CD4-positive, alpha-beta T cell (primary cell): ENCODE data around the gene HOXA7. TPM values are rescaled to one million over a fixed set of nuclear protein-coding genes. Genes with fewer than 3 reads are reported as not detected.

Source experiments
- ATAC-seq: fragments of 200-7000 bp; cut with Tn5 transposase; one replicate; pipeline ENCODE4 v1.10.0; 2022; ENCODE audit warnings: mild to moderate bottlenecking; ENCODE audit not compliant: poor library complexity
- CTCF ChIA-PET: fragments of 350-600 bp; sonication (Branson Sonifier 250); formaldehyde crosslinking; loops from one replicate; lab custom pipeline; 2021; ENCODE audit warnings: antibody characterized with exemption, inconsistent platforms; lab: Charles Lee
- POLR2A ChIA-PET: fragments of 350-600 bp; sonication (Branson Sonifier 250); formaldehyde crosslinking; loops from one replicate; lab custom pipeline; 2021; ENCODE audit warnings: antibody characterized with exemption, inconsistent platforms; lab: Charles Lee
- DNase-seq, 14 experiments: peaks; one replicate each; pipeline ENCODE4 v3.0.0-alpha.2; 2013 to 2020; ENCODE audit warnings: mixed read lengths in 2 of 14
- H3K27ac ChIP-seq, 2 donors: one replicate each; pipeline versions ENCODE4 v1.5.1 to v1.7.0; 2013; ENCODE audit warnings: low read length in 2 of 2, low read depth in 1 of 2, mild to moderate bottlenecking in 1 of 2
- H3K27me3 ChIP-seq, 2 experiments: 1 replicate in 1 of 2; 2 replicates in 1 of 2; pipeline versions ENCODE4 v1.6.1 to v1.7.0; 2013; ENCODE audit warnings: low read length in 2 of 2, control low read depth in 1 of 2, mild to moderate bottlenecking in 1 of 2, moderate library complexity in 1 of 2; ENCODE audit not compliant: insufficient read depth in 2 of 2, control insufficient read depth in 1 of 2
- H3K36me3 ChIP-seq: one replicate; pipeline ENCODE4 v1.6.1; 2013; ENCODE audit warnings: low read length, control low read depth; ENCODE audit not compliant: insufficient read depth
- H3K4me1 ChIP-seq: one replicate; pipeline ENCODE4 v1.6.1; 2013; ENCODE audit warnings: low read length, control low read depth; ENCODE audit not compliant: insufficient read depth
- H3K4me3 ChIP-seq: one replicate; pipeline ENCODE4 v1.5.1; 2013; ENCODE audit warnings: mild to moderate bottlenecking, low read length, moderate library complexity
- H3K9me3 ChIP-seq, 2 experiments: 1 replicate in 1 of 2; 2 replicates in 1 of 2; pipeline versions ENCODE4 v1.6.1 to v1.7.0; 2013; ENCODE audit warnings: low read length in 2 of 2, mild to moderate bottlenecking in 2 of 2, control low read depth in 1 of 2, moderate library complexity in 1 of 2; ENCODE audit not compliant: control insufficient read depth in 1 of 2, insufficient read depth in 1 of 2
- H3K27ac Mint-ChIP-seq: one replicate; pipeline ENCODE4 v1.8.0; 2020; ENCODE audit warnings: mixed read lengths
- H3K27me3 Mint-ChIP-seq: one replicate; pipeline ENCODE4 v1.8.0; 2021; ENCODE audit warnings: mixed read lengths
- H3K36me3 Mint-ChIP-seq: one replicate; pipeline ENCODE4 v1.8.0; 2021; ENCODE audit warnings: low read depth, mixed read lengths
- H3K4me1 Mint-ChIP-seq: one replicate; pipeline ENCODE4 v1.8.0; 2021; ENCODE audit warnings: low read depth, mixed read lengths
- H3K4me3 Mint-ChIP-seq: one replicate; pipeline ENCODE4 v1.8.0; 2020; ENCODE audit warnings: mild to moderate bottlenecking, mixed read lengths
- H3K9me3 Mint-ChIP-seq: one replicate; pipeline ENCODE4 v1.8.0; 2020; ENCODE audit warnings: mixed read lengths
- CTCF ChIP-seq: fragments of 200-600 bp; IDR thresholded peaks from one replicate; pipeline ENCODE4 v1.8.0; 2022; ENCODE audit warnings: antibody characterized with exemption, mild to moderate bottlenecking
- intact Hi-C, 2 experiments: fragments of 100-400 bp; cut with DNase I in 1 of 2; cut with micrococcal nuclease in 1 of 2; formaldehyde crosslinking; loops; one replicate each; pipeline versions ENCODE4 v1.15.1 to v1.9.0; 2023 to 2025; cut with DNase I, micrococcal nuclease
- total RNA-seq, 174 experiments: library from RNA in 2 of 174; stranded (reverse) in 2 of 174; gene quantifications; one replicate each; pipeline ENCODE4 v1.2.3 and lab custom pipeline; 2021 to 2026

HOXA7 gene
- total RNA-seq, 2 experiments from 2014 or later = not detected

DNA sequence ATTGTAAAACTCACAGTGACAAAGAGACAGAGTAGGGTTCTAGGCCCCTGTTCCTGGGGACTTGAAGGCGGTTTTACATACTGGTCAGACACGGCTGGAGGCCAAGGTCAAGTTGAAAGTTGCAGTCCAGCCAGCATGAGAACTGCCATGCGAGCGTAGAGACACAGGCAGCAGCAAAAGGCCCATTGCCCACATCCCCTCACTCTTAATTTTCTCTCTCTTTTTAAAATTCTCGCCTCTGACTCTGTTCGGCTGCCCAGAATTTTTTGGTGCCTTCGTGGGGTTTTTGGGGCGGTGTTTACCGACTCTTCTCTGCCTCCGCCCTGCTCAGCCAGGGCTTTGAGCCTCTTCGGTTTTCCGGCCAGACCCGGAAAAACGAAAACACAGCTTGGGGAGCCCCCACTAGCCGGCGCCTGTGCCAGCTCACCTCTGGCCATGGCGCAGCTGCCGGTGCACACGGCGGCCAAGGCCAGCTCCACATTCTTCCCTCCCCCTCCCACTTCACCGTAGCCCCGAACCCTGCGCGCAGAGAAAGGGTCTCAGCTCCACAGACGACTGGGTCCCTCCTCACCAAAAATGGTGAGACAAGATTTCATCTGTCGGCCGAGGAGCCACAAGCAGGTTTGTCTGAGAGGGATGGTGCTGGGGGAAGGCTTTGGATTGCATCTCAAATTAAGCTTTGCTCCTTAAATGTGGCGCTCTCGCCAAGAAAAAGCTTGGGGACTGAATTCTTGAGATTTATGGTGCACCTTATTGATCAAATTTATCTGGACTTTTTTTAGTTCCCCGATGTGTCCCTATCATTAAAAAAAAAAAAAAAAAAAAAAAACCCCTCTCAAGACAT, 45.8 kb upstream of the HOXA7 start:
- Histone ChIP-seq H3K36me3 (no peaks in the 10 kb centered on the region), H3K4me3 (no peak overlapping the region), H3K9me3 (peaks cover 0 to 42% of the 10 kb centered on the region in 2 experiments), H3K27ac (no peak overlapping the region), H3K27me3 (peaks cover 85 to 91% of the 10 kb centered on the region in 2 experiments), H3K4me1 (peaks cover 57% of the 10 kb centered on the region)
- no peak for ATAC-seq
- no peak overlapping the region for H3K27ac Mint-ChIP-seq
- CTCF ChIA-PET = interaction anchor here (0.5 kb wide), 1 partner anchor 230 kb away, joined by 3 read pairs; no protein-coding TSS in a partner anchor
- no peaks in the 10 kb centered on the region for H3K36me3 Mint-ChIP-seq
- TF ChIP-seq CTCF = no peak
- peaks cover 56% of the 10 kb centered on the region for H3K4me1 Mint-ChIP-seq
- H3K27me3 Mint-ChIP-seq = peaks cover 88% of the 10 kb centered on the region
- no peaks in the 10 kb centered on the region for H3K9me3 Mint-ChIP-seq
- no peak for DNase-seq
- no peak overlapping the region for H3K4me3 Mint-ChIP-seq
- POLR2A ChIA-PET = interaction anchor here (0.8 to 1.2 kb wide), 2 partner anchors 16 to 35 kb away, joined by 3 to 4 read pairs; no protein-coding TSS in a partner anchor
- intact Hi-C loops = no loop called here

GRCh38 chr7:27201580-27202017, 45.1 kb upstream of the HOXA7 start:
- CTCF ChIA-PET = no interaction called here
- TF ChIP-seq CTCF = no peak
- Histone ChIP-seq H3K36me3 (no peaks in the 10 kb centered on the region), H3K27me3 (peaks cover 85 to 91% of the 10 kb centered on the region in 2 experiments), H3K4me3 (no peak overlapping the region), H3K4me1 (peaks cover 57% of the 10 kb centered on the region), H3K27ac (no peak overlapping the region), H3K9me3 (peaks cover 0 to 42% of the 10 kb centered on the region in 2 experiments)
- H3K4me1 Mint-ChIP-seq = peaks cover 56% of the 10 kb centered on the region
- H3K4me3 Mint-ChIP-seq = no peak overlapping the region
- peaks cover 88% of the 10 kb centered on the region for H3K27me3 Mint-ChIP-seq
- DNase-seq (no peak), ATAC-seq (no peak)
- no peak overlapping the region for H3K27ac Mint-ChIP-seq
- H3K9me3 Mint-ChIP-seq = no peaks in the 10 kb centered on the region
- no peaks in the 10 kb centered on the region for H3K36me3 Mint-ChIP-seq
- POLR2A ChIA-PET = interaction anchor here (1.0 kb wide), 1 partner anchor 11 kb away, joined by 3 read pairs; no protein-coding TSS in a partner anchor
- intact Hi-C loops = no loop called here

DNA sequence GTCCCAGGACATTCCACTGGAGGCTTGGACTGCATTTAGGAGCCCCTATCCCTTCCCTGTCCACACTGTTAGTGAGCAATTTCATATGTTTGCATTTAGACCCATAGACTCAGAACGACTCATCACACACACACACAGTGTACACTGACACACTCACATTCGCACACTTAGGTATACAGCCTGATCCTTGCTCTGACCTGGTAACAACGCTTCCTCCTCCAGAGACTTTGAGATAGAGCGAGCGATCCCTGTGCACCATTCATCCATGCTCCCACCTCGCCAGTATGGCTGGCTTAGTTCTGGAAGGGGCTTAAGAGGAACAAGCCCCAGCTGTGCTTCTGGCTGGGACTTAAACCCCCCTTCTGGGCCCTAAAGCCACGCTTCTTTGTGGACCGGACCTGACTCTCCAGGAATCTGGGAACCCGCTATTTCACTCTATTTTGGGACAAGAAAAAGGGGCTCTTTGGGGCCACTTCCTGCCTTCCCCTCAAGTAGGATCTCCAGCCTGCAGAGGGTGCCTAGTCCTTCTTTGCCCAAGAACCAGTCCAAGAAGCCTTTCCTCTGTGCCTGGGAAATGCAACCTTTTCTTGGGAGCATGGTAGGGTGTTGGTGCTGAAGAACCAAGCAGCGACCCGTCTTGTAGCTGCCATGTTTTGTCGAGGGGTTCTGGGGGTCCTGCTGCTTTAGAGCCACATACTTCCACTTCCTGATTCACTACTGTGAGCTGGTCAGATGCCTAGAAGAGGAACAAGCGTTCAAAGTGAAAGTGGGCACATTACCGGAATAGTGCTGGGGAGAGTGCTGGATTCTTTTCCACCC, 44.5 kb upstream of the HOXA7 start:
- Mint-ChIP-seq H3K9me3 (no peaks in the 10 kb centered on the region), H3K27ac (no peak overlapping the region), H3K4me1 (peaks cover 54% of the 10 kb centered on the region), H3K27me3 (peaks cover 88% of the 10 kb centered on the region), H3K4me3 (peak overlapping the region; percentile 62), H3K36me3 (no peaks in the 10 kb centered on the region)
- POLR2A ChIA-PET = interaction anchor here (0.6 to 1.0 kb wide), 2 partner anchors 11 to 534 kb away, joined by 3 read pairs; no protein-coding TSS in a partner anchor
- ATAC-seq = no peak
- H3K4me1 ChIP-seq = peaks cover 55% of the 10 kb centered on the region
- CTCF ChIA-PET = no interaction called here
- intact Hi-C loops = no loop called here
- H3K27me3 ChIP-seq = peaks cover 83 to 90% of the 10 kb centered on the region in 2 experiments
- no peak overlapping the region for H3K4me3 ChIP-seq
- H3K36me3 ChIP-seq = no peaks in the 10 kb centered on the region
- H3K27ac ChIP-seq = no peak overlapping the region
- peaks cover 0 to 41% of the 10 kb centered on the region in 2 experiments for H3K9me3 ChIP-seq
- no peak for TF ChIP-seq CTCF
- peak in 1 of 14 experiments; percentile 37 for DNase-seq
